WTC11 (cell line): ENCODE results near the gene FEV. TPM values are rescaled to one million over a fixed set of nuclear protein-coding genes. Genes with fewer than 3 reads are reported as not detected.

Experiments
- ATAC-seq: fragments of 200-7000 bp; cut with Tn5 transposase; 2 replicates; pipeline ENCODE4 v1.10.0; 2021; ENCODE audit warnings: mild to moderate bottlenecking, moderate library complexity
- CTCF ChIA-PET: fragments of 300-600 bp; sonication (Branson Sonifier 250); formaldehyde crosslinking; loops from one replicate; lab custom pipeline; 2021; ENCODE audit warnings: antibody characterized with exemption; lab: Charles Lee
- POLR2A ChIA-PET: fragments of 350-600 bp; sonication (Branson Sonifier 250); formaldehyde crosslinking; loops from one replicate; lab custom pipeline; 2021; ENCODE audit warnings: antibody characterized with exemption; lab: Charles Lee
- DNase-seq: peaks from one replicate; pipeline ENCODE4 v3.0.0; 2021; ENCODE audit warnings: low spot score
- H3K27ac Mint-ChIP-seq: 2 replicates; pipeline ENCODE4 v1.8.0; 2021; ENCODE audit warnings: mixed read lengths
- H3K27me3 Mint-ChIP-seq: 2 replicates; pipeline ENCODE4 v1.8.0; 2021; ENCODE audit warnings: low read depth, mild to moderate bottlenecking, moderate library complexity, mixed read lengths
- H3K36me3 Mint-ChIP-seq: 2 replicates; pipeline ENCODE4 v1.8.0; 2021; ENCODE audit warnings: mixed read lengths
- H3K4me1 Mint-ChIP-seq: 2 replicates; pipeline ENCODE4 v1.8.0; 2022; ENCODE audit warnings: mixed read lengths
- H3K4me3 Mint-ChIP-seq: 2 replicates; pipeline ENCODE4 v1.8.0; 2021; ENCODE audit warnings: mild to moderate bottlenecking, moderate library complexity, mixed read lengths
- H3K9me3 Mint-ChIP-seq: 2 replicates; pipeline ENCODE4 v1.8.0; 2021; ENCODE audit warnings: mixed read lengths
- CDX4 ChIP-seq: fragments of 250-450 bp; sonication (Bioruptor Pico); IDR thresholded peaks from 2 replicates; pipeline ENCODE4 v1.9.0; 2021; ENCODE audit warnings: moderate library complexity, mild to moderate bottlenecking, inconsistent platforms, borderline replicate concordance
- E2F4 ChIP-seq: sonication (generic); formaldehyde crosslinking; IDR thresholded peaks from 2 replicates; pipeline ENCODE4 v1.8.1; 2022; ENCODE audit warnings: low read depth, mild to moderate bottlenecking, moderate library complexity, missing genetic modification reagents, borderline replicate concordance
- ELF4 ChIP-seq: sonication (generic); formaldehyde crosslinking; IDR thresholded peaks from 2 replicates; pipeline ENCODE4 v1.8.1; 2022; ENCODE audit warnings: low read depth, mild to moderate bottlenecking, moderate library complexity, missing genetic modification reagents
- FOXK1 ChIP-seq: sonication (generic); formaldehyde crosslinking; IDR thresholded peaks from 2 replicates; pipeline ENCODE4 v1.8.0; 2022; ENCODE audit warnings: mild to moderate bottlenecking, moderate library complexity, missing genetic modification reagents
- FOXP1 ChIP-seq: sonication (generic); formaldehyde crosslinking; IDR thresholded peaks from 2 replicates; pipeline ENCODE4 v1.8.0; 2022; ENCODE audit warnings: missing genetic modification reagents, mild to moderate bottlenecking, moderate library complexity, borderline replicate concordance
- GRHL2 ChIP-seq: fragments of 250-450 bp; sonication (Bioruptor Pico); IDR thresholded peaks from 2 replicates; pipeline ENCODE4 v1.8.0; 2022; ENCODE audit warnings: mild to moderate bottlenecking, moderate library complexity; ENCODE audit not compliant: insufficient replicate concordance, severe bottlenecking
- MXD4 ChIP-seq: fragments of 250-450 bp; sonication (Bioruptor Pico); IDR thresholded peaks from 2 replicates; pipeline ENCODE4 v1.8.0; 2021; ENCODE audit warnings: mild to moderate bottlenecking, moderate library complexity, borderline replicate concordance
- MYBL2 ChIP-seq: sonication (generic); formaldehyde crosslinking; IDR thresholded peaks from 2 replicates; pipeline ENCODE4 v1.8.1; 2023; ENCODE audit warnings: mild to moderate bottlenecking, moderate library complexity, missing genetic modification reagents
- OVOL2 ChIP-seq: fragments of 250-450 bp; sonication (Bioruptor Pico); IDR thresholded peaks from 2 replicates; pipeline ENCODE4 v1.9.0; 2021; ENCODE audit warnings: mild to moderate bottlenecking, borderline replicate concordance
- PRRX2 ChIP-seq: fragments of 250-450 bp; sonication (Bioruptor Pico); IDR thresholded peaks from 2 replicates; pipeline ENCODE4 v1.8.0; 2021; ENCODE audit warnings: mild to moderate bottlenecking
- RORB ChIP-seq: fragments of 250-450 bp; sonication (Bioruptor Pico); IDR thresholded peaks from 2 replicates; pipeline ENCODE4 v1.9.0; 2021; ENCODE audit warnings: mild to moderate bottlenecking
- SMAD4 ChIP-seq: sonication (generic); formaldehyde crosslinking; IDR thresholded peaks from 2 replicates; pipeline ENCODE4 v1.8.0; 2022; ENCODE audit warnings: mild to moderate bottlenecking, missing genetic modification reagents
- SOX15 ChIP-seq: fragments of 250-450 bp; sonication (Bioruptor Pico); IDR thresholded peaks from 2 replicates; pipeline ENCODE4 v1.9.0; 2021; ENCODE audit warnings: mild to moderate bottlenecking
- TCF7 ChIP-seq: sonication (generic); formaldehyde crosslinking; IDR thresholded peaks from 2 replicates; pipeline ENCODE4 v1.8.0; 2022; ENCODE audit warnings: mild to moderate bottlenecking, low read depth, missing genetic modification reagents, moderate library complexity
- ZNF138 ChIP-seq: sonication (generic); formaldehyde crosslinking; conservative IDR thresholded peaks from 2 replicates; pipeline ENCODE4 v1.8.1; 2022; ENCODE audit warnings: mild to moderate bottlenecking, moderate library complexity, missing genetic modification reagents
- ZNF416 ChIP-seq: fragments of 250-450 bp; sonication (Bioruptor Pico); IDR thresholded peaks from 2 replicates; pipeline ENCODE4 v1.9.0; 2021; ENCODE audit warnings: mild to moderate bottlenecking, inconsistent platforms
- total RNA-seq: library from RNA; stranded (reverse); gene quantifications from 3 replicates; pipeline ENCODE4 v1.2.3, GENCODE V29; 2021
- TF ChIP-seq, protein P1 (sequence below): fragments of 250-450 bp; sonication (Bioruptor Pico); IDR thresholded peaks from 2 replicates; pipeline ENCODE4 v2.1.2; 2022; ENCODE audit warnings: mild to moderate bottlenecking, moderate library complexity
- TF ChIP-seq, protein P2 (sequence below): fragments of 250-450 bp; sonication (Bioruptor Pico); IDR thresholded peaks from 2 replicates; pipeline ENCODE4 v1.9.0; 2021; ENCODE audit warnings: mild to moderate bottlenecking, borderline replicate concordance
- TF ChIP-seq, protein P3 (sequence below): sonication (generic); formaldehyde crosslinking; IDR thresholded peaks from 2 replicates; pipeline ENCODE4 v1.8.0; 2022; ENCODE audit warnings: mild to moderate bottlenecking, missing genetic modification reagents
- TF ChIP-seq, protein P4 (sequence below): sonication (generic); formaldehyde crosslinking; IDR thresholded peaks from 2 replicates; pipeline ENCODE4 v1.8.1; 2023; ENCODE audit warnings: mild to moderate bottlenecking, moderate library complexity, missing genetic modification reagents
- TF ChIP-seq, protein P5 (sequence below): sonication (generic); formaldehyde crosslinking; IDR thresholded peaks from 2 replicates; pipeline ENCODE4 v1.8.0; 2022; ENCODE audit warnings: missing genetic modification reagents

The FEV gene
- total RNA-seq, 1 experiment from 2014 or later, result not detected

DNA sequence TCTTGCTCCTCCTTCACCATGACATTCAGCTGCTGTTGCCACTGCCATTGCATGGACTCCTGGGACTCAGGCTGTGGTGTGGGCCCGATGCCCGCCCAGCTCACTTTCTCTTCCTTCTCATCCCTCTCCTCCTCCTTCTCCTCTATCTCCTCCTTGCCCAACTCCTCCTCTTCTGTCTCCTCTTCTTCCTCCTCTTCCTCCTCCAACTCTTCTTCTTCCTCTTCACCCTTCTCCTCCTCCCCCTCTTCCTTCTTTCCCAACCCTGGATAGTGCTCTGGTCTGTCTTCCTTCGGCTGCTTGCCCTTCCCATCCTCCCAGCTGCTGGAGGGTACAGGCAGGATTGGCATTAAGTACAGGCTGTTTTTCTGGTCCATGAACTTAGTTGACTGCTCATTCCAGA lies 19.0 kb upstream of the FEV start (continued):
- no peak for TF ChIP-seq MXD4 (CRISPR knock-in tag)
- TF ChIP-seq, protein P1, sequence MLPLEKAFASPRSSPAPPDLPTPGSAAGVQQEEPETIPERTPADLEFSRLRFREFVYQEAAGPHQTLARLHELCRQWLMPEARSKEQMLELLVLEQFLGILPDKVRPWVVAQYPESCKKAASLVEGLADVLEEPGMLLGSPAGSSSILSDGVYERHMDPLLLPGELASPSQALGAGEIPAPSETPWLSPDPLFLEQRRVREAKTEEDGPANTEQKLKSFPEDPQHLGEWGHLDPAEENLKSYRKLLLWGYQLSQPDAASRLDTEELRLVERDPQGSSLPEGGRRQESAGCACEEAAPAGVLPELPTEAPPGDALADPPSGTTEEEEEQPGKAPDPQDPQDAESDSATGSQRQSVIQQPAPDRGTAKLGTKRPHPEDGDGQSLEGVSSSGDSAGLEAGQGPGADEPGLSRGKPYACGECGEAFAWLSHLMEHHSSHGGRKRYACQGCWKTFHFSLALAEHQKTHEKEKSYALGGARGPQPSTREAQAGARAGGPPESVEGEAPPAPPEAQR (CRISPR knock-in tag), result no peak
- no peak for TF ChIP-seq TCF7 (CRISPR knock-in tag)
- TF ChIP-seq, protein P2, sequence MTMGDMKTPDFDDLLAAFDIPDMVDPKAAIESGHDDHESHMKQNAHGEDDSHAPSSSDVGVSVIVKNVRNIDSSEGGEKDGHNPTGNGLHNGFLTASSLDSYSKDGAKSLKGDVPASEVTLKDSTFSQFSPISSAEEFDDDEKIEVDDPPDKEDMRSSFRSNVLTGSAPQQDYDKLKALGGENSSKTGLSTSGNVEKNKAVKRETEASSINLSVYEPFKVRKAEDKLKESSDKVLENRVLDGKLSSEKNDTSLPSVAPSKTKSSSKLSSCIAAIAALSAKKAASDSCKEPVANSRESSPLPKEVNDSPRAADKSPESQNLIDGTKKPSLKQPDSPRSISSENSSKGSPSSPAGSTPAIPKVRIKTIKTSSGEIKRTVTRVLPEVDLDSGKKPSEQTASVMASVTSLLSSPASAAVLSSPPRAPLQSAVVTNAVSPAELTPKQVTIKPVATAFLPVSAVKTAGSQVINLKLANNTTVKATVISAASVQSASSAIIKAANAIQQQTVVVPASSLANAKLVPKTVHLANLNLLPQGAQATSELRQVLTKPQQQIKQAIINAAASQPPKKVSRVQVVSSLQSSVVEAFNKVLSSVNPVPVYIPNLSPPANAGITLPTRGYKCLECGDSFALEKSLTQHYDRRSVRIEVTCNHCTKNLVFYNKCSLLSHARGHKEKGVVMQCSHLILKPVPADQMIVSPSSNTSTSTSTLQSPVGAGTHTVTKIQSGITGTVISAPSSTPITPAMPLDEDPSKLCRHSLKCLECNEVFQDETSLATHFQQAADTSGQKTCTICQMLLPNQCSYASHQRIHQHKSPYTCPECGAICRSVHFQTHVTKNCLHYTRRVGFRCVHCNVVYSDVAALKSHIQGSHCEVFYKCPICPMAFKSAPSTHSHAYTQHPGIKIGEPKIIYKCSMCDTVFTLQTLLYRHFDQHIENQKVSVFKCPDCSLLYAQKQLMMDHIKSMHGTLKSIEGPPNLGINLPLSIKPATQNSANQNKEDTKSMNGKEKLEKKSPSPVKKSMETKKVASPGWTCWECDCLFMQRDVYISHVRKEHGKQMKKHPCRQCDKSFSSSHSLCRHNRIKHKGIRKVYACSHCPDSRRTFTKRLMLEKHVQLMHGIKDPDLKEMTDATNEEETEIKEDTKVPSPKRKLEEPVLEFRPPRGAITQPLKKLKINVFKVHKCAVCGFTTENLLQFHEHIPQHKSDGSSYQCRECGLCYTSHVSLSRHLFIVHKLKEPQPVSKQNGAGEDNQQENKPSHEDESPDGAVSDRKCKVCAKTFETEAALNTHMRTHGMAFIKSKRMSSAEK (CRISPR knock-in tag), result no peak
- no peak for TF ChIP-seq CDX4
- TF ChIP-seq E2F4 (CRISPR knock-in tag), result no peak

- ATAC-seq, result no peak
- peaks cover 100% of the 10 kb centered on the region for H3K27me3 Mint-ChIP-seq
Measured at GRCh38 chr2:219003267-219003634, 18.3 kb upstream of the FEV start.

More at GRCh38 chr2:219003267-219003634, 18.3 kb upstream of the FEV start:
- ChIA-PET CTCF (interaction anchor here (0.6 to 5.5 kb wide), 33 partner anchors 8 to 527 kb away, joined by 3 to 112 read pairs (median 7); partner anchors contain the start of genes CNPPD1, CRYBA2, FEV and IHH), POLR2A (interaction anchor here (0.8 to 1.2 kb wide), 2 partner anchors 23 to 58 kb away, joined by 3 to 5 read pairs; no protein-coding TSS in a partner anchor)
- Mint-ChIP-seq H3K4me3 (peak overlapping the region; percentile 83), H3K4me1 (peaks cover 22% of the 10 kb centered on the region), H3K36me3 (no peaks in the 10 kb centered on the region), H3K9me3 (no peaks in the 10 kb centered on the region), H3K27ac (no peak overlapping the region)
- TF ChIP-seq FOXP1 (CRISPR knock-in tag) (no peak), E2F4 (CRISPR knock-in tag) (no peak), SMAD4 (CRISPR knock-in tag) (no peak), ELF4 (no peak), SOX15 (CRISPR knock-in tag) (no peak), OVOL2 (CRISPR knock-in tag) (no peak), MYBL2 (CRISPR knock-in tag) (no peak), PRRX2 (CRISPR knock-in tag) (no peak), RORB (CRISPR knock-in tag) (no peak), GRHL2 (CRISPR knock-in tag) (no peak), ZNF138 (CRISPR knock-in tag) (no peak), ZNF416 (CRISPR knock-in tag) (no peak), FOXK1 (CRISPR knock-in tag) (no peak)
- TF ChIP-seq, protein P3, sequence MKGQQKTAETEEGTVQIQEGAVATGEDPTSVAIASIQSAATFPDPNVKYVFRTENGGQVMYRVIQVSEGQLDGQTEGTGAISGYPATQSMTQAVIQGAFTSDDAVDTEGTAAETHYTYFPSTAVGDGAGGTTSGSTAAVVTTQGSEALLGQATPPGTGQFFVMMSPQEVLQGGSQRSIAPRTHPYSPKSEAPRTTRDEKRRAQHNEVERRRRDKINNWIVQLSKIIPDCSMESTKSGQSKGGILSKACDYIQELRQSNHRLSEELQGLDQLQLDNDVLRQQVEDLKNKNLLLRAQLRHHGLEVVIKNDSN (CRISPR knock-in tag), result no peak
- TF ChIP-seq, protein P4, sequence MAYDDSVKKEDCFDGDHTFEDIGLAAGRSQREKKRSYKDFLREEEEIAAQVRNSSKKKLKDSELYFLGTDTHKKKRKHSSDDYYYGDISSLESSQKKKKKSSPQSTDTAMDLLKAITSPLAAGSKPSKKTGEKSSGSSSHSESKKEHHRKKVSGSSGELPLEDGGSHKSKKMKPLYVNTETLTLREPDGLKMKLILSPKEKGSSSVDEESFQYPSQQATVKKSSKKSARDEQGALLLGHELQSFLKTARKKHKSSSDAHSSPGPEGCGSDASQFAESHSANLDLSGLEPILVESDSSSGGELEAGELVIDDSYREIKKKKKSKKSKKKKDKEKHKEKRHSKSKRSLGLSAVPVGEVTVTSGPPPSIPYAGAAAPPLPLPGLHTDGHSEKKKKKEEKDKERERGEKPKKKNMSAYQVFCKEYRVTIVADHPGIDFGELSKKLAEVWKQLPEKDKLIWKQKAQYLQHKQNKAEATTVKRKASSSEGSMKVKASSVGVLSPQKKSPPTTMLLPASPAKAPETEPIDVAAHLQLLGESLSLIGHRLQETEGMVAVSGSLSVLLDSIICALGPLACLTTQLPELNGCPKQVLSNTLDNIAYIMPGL (CRISPR knock-in tag), result no peak; the same call in 1 of the 2 replicates
- TF ChIP-seq, protein P5, sequence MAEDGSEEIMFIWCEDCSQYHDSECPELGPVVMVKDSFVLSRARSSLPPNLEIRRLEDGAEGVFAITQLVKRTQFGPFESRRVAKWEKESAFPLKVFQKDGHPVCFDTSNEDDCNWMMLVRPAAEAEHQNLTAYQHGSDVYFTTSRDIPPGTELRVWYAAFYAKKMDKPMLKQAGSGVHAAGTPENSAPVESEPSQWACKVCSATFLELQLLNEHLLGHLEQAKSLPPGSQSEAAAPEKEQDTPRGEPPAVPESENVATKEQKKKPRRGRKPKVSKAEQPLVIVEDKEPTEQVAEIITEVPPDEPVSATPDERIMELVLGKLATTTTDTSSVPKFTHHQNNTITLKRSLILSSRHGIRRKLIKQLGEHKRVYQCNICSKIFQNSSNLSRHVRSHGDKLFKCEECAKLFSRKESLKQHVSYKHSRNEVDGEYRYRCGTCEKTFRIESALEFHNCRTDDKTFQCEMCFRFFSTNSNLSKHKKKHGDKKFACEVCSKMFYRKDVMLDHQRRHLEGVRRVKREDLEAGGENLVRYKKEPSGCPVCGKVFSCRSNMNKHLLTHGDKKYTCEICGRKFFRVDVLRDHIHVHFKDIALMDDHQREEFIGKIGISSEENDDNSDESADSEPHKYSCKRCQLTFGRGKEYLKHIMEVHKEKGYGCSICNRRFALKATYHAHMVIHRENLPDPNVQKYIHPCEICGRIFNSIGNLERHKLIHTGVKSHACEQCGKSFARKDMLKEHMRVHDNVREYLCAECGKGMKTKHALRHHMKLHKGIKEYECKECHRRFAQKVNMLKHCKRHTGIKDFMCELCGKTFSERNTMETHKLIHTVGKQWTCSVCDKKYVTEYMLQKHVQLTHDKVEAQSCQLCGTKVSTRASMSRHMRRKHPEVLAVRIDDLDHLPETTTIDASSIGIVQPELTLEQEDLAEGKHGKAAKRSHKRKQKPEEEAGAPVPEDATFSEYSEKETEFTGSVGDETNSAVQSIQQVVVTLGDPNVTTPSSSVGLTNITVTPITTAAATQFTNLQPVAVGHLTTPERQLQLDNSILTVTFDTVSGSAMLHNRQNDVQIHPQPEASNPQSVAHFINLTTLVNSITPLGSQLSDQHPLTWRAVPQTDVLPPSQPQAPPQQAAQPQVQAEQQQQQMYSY (CRISPR knock-in tag), result no peak
- no peak for DNase-seq
